Subcutaneous preadipocyte (primary cell): ENCODE measurements around the gene NCDN. TPM values are rescaled to one million over a fixed set of nuclear protein-coding genes. Genes with fewer than 3 reads are reported as not detected.

Source experiments
- total RNA-seq: library from RNA; depleted of rRNA; stranded (reverse); fragments of >200 nt; gene quantifications from 2 replicates; pipeline ENCODE4 v1.2.3, GENCODE V29; 2012

The NCDN gene, protein sequence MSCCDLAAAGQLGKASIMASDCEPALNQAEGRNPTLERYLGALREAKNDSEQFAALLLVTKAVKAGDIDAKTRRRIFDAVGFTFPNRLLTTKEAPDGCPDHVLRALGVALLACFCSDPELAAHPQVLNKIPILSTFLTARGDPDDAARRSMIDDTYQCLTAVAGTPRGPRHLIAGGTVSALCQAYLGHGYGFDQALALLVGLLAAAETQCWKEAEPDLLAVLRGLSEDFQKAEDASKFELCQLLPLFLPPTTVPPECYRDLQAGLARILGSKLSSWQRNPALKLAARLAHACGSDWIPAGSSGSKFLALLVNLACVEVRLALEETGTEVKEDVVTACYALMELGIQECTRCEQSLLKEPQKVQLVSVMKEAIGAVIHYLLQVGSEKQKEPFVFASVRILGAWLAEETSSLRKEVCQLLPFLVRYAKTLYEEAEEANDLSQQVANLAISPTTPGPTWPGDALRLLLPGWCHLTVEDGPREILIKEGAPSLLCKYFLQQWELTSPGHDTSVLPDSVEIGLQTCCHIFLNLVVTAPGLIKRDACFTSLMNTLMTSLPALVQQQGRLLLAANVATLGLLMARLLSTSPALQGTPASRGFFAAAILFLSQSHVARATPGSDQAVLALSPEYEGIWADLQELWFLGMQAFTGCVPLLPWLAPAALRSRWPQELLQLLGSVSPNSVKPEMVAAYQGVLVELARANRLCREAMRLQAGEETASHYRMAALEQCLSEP
- 37.3 and 38.6 TPM in 2 replicates for total RNA-seq

DNA sequence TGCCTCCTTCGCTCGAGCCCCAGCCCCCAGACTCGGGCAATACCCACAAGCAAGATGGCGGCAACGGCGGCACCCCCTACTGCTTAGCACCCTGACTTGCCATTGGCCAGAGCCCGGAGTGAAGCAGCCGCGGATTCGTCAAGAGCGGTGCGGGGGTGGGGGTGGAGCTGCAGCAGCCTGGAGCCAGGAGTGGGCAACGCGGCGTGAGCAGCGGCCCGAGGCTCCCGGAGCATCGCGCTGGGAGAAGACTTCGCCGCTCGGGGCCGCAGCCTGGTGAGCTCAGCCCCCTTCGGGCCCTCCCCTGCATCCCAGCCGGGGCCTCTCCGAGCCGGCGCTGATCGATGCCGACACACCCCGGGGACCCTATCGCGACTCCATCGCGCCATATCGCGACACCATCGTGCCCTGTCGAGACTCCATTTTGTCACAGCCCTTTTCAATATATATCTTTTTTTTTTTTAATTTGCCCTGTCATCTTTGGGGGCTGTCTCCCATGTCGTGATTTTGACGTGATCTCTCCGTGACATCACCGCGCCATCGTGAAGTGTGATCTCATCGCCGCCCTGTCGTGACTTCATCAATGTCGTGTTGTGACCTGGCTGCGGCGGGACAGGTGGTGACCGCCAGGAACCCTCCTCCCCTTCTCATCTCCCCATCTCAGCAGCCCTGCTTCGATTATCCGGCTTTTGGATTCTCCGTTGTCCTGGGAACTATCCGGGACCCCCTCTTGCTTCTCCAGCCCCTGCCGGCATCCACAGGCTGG, at the start of gene NCDN:
NCDN (plus strand) TSS at position 189 of the 763 bp plus-strand sequence; CDS start at position 581, 392 bp downstream.

DNA sequence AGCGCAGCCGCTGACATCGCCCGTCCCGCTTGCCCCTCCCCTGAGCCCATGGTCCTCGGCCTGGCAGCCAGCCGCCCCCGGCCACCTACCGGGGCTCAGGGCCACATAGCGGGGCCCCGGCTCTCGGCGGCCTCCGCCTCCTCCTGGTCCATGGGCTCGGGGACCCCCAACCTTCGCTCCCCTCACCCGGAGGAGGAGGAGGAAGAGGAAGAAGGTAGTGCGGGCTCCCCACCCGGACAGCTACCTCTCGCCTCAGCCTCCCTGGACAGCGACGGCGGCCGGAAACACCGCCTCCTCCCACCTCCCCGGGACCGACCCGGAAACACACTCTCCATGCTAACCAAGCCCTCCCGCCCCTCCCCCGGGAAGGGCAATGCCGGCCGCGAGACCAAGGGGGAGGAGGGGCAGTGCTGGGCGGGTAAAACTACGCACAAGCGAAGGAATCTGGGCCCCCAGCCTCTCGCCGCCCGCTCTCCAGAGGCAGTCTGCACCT, 435 bp upstream of the NCDN start, which contains the start of gene KIAA0319L:
KIAA0319L (minus strand) TSS at position 286 of the 493 bp plus-strand sequence. CDS start 2,912 bp downstream, outside the sequence.

DNA sequence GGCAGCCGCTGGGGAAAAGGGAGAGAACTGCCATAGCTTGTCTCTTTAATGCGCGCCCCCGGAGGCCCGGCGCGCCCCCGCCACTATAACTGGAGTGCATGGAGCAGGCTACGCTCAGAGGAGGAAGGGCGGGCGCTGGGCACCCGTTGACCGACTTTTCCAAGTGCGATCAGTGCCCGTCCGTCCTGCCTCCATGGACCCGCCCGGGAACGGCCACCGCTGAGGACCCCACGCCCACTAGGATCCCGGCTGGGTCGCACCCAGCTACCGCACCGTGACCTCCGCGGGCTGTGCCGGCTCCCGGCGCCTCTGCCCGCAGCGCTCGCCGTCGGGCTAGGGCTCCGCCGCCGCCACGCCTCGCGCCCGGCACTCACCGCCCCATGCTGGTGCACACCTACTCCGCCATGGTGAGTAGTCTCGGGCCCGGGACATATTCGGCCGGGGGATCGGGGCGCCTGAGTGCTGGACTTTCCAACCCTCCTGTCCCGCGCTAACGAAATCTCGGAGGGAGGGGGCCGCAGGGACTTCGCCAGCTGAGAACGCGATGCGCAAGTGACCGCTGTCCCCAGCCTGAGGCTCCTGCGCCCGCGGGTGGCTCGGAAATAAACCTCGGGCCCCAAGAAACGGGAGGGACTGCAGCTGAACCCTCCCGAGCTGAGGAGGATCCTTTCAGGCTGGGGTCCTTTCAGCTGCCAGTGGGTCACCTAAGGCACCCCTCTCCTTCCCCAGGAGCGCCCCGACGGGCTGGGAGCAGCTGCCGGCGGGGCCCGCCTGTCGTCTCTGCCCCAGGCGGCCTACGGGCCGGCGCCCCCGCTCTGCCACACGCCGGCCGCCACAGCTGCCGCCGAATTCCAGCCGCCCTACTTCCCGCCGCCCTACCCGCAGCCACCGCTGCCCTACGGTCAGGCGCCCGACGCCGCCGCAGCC, 15.9 kb downstream of the NCDN start, which contains the start of gene TFAP2E:
TFAP2E (plus strand) TSS at position 117 of the 927 bp plus-strand sequence; CDS start at position 381, 264 bp downstream.

Other genes with a start within 250 kb of the NCDN start
- 38.2 and 49.3 TPM in 2 replicates for gene KIAA0319L, start 396 bp upstream of the NCDN start, total RNA-seq
- under 0.01 and 0.20 TPM in 2 replicates for gene TFAP2E, start 15.5 kb downstream of the NCDN start, total RNA-seq
- gene PSMB2, start 83.7 kb downstream of the NCDN start, total RNA-seq = 19.8 and 23.3 TPM in 2 replicates
- 11.8 and 13.3 TPM in 2 replicates for gene C1orf216, start 161.1 kb downstream of the NCDN start, total RNA-seq
- gene CLSPN, start 212.2 kb downstream of the NCDN start, total RNA-seq = 9.9 and 22.7 TPM in 2 replicates